ENCODE measurements around the gene MRC1.

The MRC1 gene

DNA sequence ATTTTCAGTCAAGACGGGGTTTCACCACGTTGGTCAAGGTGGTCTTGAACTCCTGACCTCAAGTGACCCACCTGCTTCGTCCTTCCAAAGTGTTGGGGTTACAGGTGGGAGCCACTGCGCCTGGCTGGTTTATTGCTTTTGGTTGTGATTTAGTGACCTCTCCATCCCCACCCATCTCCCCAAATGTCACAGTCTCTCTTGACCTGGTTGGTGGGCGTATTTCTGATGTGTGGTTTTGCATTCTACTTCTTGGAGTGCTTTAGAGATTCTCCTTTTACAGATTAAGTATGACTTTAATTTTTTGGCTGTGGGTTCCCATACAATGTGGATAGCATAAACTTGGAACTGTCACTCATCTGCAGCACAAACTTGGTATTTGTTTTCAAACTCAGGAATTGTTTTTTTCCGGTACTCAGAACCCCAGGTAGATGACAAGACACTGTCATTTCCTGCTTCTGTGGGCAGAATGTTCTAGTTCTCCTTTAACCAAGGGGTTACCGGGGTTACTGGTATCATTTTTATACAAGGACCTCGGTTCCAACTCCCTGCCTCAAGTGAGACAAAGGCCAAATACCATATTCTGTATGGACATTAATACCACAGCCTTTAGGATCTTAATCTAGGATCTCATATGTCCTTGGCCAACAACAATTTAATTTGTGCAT, 50.5 kb downstream of the MRC1 start:
- H3K27ac ChIP-seq, result no peak overlapping the region
- no peaks in the 10 kb centered on the region for H3K4me1 ChIP-seq (ENCODE audit: low read depth, poor library complexity, severe bottlenecking)
- H3K9ac ChIP-seq, result no peak overlapping the region
- no peak overlapping the region for H3K4me3 ChIP-seq (IDR thresholded peaks at IDR 0.05; ENCODE audit: insufficient read depth, low read depth, low read length)
- no peaks in the 10 kb centered on the region for H3K79me2 ChIP-seq (ENCODE audit: insufficient read depth, low read depth)
- no peaks in the 10 kb centered on the region for H3K36me3 ChIP-seq (ENCODE audit: insufficient read depth)
- no peaks in the 10 kb centered on the region for H3K27me3 ChIP-seq (ENCODE audit: insufficient read depth, low read depth)
- H4K20me1 ChIP-seq (ENCODE audit: insufficient read depth), result no peaks in the 10 kb centered on the region
- TF ChIP-seq, protein P1, sequence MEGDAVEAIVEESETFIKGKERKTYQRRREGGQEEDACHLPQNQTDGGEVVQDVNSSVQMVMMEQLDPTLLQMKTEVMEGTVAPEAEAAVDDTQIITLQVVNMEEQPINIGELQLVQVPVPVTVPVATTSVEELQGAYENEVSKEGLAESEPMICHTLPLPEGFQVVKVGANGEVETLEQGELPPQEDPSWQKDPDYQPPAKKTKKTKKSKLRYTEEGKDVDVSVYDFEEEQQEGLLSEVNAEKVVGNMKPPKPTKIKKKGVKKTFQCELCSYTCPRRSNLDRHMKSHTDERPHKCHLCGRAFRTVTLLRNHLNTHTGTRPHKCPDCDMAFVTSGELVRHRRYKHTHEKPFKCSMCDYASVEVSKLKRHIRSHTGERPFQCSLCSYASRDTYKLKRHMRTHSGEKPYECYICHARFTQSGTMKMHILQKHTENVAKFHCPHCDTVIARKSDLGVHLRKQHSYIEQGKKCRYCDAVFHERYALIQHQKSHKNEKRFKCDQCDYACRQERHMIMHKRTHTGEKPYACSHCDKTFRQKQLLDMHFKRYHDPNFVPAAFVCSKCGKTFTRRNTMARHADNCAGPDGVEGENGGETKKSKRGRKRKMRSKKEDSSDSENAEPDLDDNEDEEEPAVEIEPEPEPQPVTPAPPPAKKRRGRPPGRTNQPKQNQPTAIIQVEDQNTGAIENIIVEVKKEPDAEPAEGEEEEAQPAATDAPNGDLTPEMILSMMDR (conservative IDR thresholded peaks at IDR 0.05; ENCODE audit: low read depth, low read length), result no peak
- H3K4me2 ChIP-seq, result no peak overlapping the region
- H2AFZ ChIP-seq (ENCODE audit: low read depth), result no peak overlapping the region

DNA sequence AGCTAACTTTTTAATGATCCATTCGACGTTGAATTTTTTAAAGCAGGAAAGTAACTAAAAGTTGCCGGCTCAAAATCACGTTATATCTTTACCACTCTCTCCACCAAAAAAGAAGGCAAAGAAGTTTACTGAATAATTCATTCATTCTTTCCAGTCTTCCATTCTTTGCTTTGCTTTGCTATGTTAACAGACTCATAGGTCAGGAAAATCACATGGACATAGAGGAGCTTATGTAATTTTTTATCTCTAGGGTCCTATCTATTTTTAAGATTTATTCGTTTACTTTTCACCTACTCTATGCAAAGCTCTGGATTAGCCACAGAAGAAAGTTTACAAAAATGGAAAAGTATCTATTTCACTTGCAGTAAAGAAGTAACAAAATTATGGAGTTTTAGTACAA, 52.6 kb downstream of the MRC1 start:
- TF ChIP-seq, protein P1 (conservative IDR thresholded peaks at IDR 0.05; ENCODE audit: low read depth, low read length), result no peak
- Histone ChIP-seq H3K4me1 (ENCODE audit: low read depth, poor library complexity, severe bottlenecking) (no peaks in the 10 kb centered on the region), H4K20me1 (ENCODE audit: insufficient read depth) (no peaks in the 10 kb centered on the region), H3K9ac (no peak overlapping the region), H3K4me2 (no peak overlapping the region), H3K27me3 (ENCODE audit: insufficient read depth, low read depth) (no peaks in the 10 kb centered on the region), H3K27ac (no peak overlapping the region), H3K4me3 (IDR thresholded peaks at IDR 0.05; ENCODE audit: insufficient read depth, low read depth, low read length) (no peak overlapping the region), H3K36me3 (ENCODE audit: insufficient read depth) (no peaks in the 10 kb centered on the region), H2AFZ (ENCODE audit: low read depth) (no peak overlapping the region), H3K79me2 (ENCODE audit: insufficient read depth, low read depth) (no peaks in the 10 kb centered on the region)

DNA sequence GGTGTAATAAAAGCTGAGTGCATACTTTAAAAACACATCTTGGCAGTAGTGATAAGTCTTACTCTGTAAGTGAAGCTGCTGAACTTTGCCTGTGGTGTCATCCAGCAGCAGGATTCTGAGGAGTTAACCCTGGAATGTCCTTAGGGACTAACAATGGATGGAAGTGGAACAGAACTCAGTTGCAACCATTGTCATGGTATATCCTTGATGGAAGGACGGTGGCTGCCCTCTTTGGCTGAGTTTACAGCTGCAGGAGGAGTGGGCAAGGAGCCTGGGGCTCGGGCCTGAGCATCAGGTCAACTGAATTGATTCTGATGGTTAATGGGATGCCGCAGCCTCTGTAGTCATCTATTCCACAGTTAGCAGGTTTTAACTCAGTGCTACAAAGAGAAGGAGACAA, 56.2 kb downstream of the MRC1 start:
- no peaks in the 10 kb centered on the region for H3K4me1 ChIP-seq (ENCODE audit: low read depth, poor library complexity, severe bottlenecking)
- no peak overlapping the region for H3K4me3 ChIP-seq (IDR thresholded peaks at IDR 0.05; ENCODE audit: insufficient read depth, low read depth, low read length)
- no peak overlapping the region for H3K27ac ChIP-seq
- no peak overlapping the region for H2AFZ ChIP-seq (ENCODE audit: low read depth)
- no peaks in the 10 kb centered on the region for H3K27me3 ChIP-seq (ENCODE audit: insufficient read depth, low read depth)
- H3K36me3 ChIP-seq (ENCODE audit: insufficient read depth), result no peaks in the 10 kb centered on the region
- TF ChIP-seq, protein P1 (conservative IDR thresholded peaks at IDR 0.05; ENCODE audit: low read depth, low read length), result no peak
- H3K79me2 ChIP-seq (ENCODE audit: insufficient read depth, low read depth), result no peaks in the 10 kb centered on the region
- H3K9ac ChIP-seq, result no peak overlapping the region
- H3K4me2 ChIP-seq, result no peak overlapping the region
- H4K20me1 ChIP-seq (ENCODE audit: insufficient read depth), result no peaks in the 10 kb centered on the region

DNA sequence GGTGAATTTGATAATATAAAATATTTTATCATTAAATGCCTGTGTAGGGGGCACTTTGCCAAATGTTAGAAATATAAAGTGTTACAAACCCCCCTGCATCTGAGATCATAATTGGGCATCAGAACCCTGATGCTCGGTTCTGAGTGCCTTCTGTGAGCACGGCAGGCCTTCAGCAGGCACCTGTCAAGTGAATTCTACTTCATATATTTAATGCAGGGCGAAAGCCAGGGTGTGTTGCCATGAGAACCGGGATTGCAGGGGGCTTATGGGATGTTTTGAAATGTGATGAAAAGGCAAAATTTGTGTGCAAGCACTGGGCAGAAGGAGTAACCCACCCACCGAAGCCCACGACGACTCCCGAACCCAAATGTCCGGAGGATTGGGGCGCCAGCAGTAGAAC, 57.2 kb downstream of the MRC1 start:
- Histone ChIP-seq H3K27ac (no peak overlapping the region), H3K4me2 (no peak overlapping the region), H3K79me2 (ENCODE audit: insufficient read depth, low read depth) (no peaks in the 10 kb centered on the region), H3K4me3 (IDR thresholded peaks at IDR 0.05; ENCODE audit: insufficient read depth, low read depth, low read length) (no peak overlapping the region), H3K27me3 (ENCODE audit: insufficient read depth, low read depth) (no peaks in the 10 kb centered on the region), H3K9ac (no peak overlapping the region), H3K4me1 (ENCODE audit: low read depth, poor library complexity, severe bottlenecking) (no peaks in the 10 kb centered on the region), H3K36me3 (ENCODE audit: insufficient read depth) (no peaks in the 10 kb centered on the region), H2AFZ (ENCODE audit: low read depth) (no peak overlapping the region), H4K20me1 (ENCODE audit: insufficient read depth) (no peaks in the 10 kb centered on the region)
- TF ChIP-seq, protein P1 (conservative IDR thresholded peaks at IDR 0.05; ENCODE audit: low read depth, low read length), result no peak
